ENCODE measurements around the gene CEP55.
"Not testable (repeated sequence)": the region's sequence is repeated elsewhere in the genome, so short reads cannot be mapped to it uniquely, and the experiment has no call there.

Gene CEP55

GRCh38 chr10:93496322-93497041 is at the start of gene CEP55:
Gene CEP55 (plus strand): TSS chr10:93496612. CDS start chr10:93500052, 3,440 bp downstream.
- DNase-seq = peak; percentile 92 to 95

- no peak for DNase-seq
These were observed 49.4 kb upstream of the CEP55 start for GRCh38 chr10:93447019-93447418.

- DNase-seq = no peak
These were observed 48.4 kb upstream of the CEP55 start for GRCh38 chr10:93447970-93448369.

GRCh38 chr10:93451244-93451947 is 45.0 kb upstream of the CEP55 start:
- DNase-seq = no peak

- no peak for DNase-seq
These were observed 44.3 kb upstream of the CEP55 start for GRCh38 chr10:93452143-93452542.

- DNase-seq = no peak
These were observed 42.3 kb upstream of the CEP55 start for GRCh38 chr10:93454146-93454545.

GRCh38 chr10:93454736-93455135 is 41.7 kb upstream of the CEP55 start:
- DNase-seq = no peak

GRCh38 chr10:93456480-93456879 is 39.9 kb upstream of the CEP55 start:
- DNase-seq = no peak

- DNase-seq = no peak
These were observed 38.9 kb upstream of the CEP55 start for GRCh38 chr10:93457511-93457910.

GRCh38 chr10:93458821-93459257 is 37.6 kb upstream of the CEP55 start:
- no peak for DNase-seq

GRCh38 chr10:93459466-93459865 is 36.9 kb upstream of the CEP55 start:
- no peak for DNase-seq

- DNase-seq = no peak
These were observed 35.2 kb upstream of the CEP55 start for GRCh38 chr10:93461109-93461806.

GRCh38 chr10:93461807-93462178 is 34.6 kb upstream of the CEP55 start:
- DNase-seq = no peak

GRCh38 chr10:93462371-93462770 is 34.0 kb upstream of the CEP55 start:
- no peak for DNase-seq

- DNase-seq = peak; percentile 10 to 39
These were observed 33.5 kb upstream of the CEP55 start for GRCh38 chr10:93462881-93463280.

GRCh38 chr10:93463723-93464476 is 32.5 kb upstream of the CEP55 start:
- DNase-seq = no peak

- no peak for DNase-seq
These were observed 31.5 kb upstream of the CEP55 start for GRCh38 chr10:93464776-93465388.

GRCh38 chr10:93465806-93466675 is 30.4 kb upstream of the CEP55 start:
- DNase-seq = no peak

- not testable (repeated sequence) for DNase-seq
These were observed 28.8 kb upstream of the CEP55 start for GRCh38 chr10:93467635-93468034.

- no peak for DNase-seq
These were observed 27.8 kb upstream of the CEP55 start for GRCh38 chr10:93468461-93469213.

GRCh38 chr10:93469454-93469853 is 27.0 kb upstream of the CEP55 start:
- no peak for DNase-seq
